Activated gamma-delta T cell (primary cell): ENCODE measurements around the gene CEP19.

Source experiments
- DNase-seq: peaks from one replicate; lab custom pipeline; 2025; lab: John Stamatoyannopoulos, UW

Gene CEP19

DNA sequence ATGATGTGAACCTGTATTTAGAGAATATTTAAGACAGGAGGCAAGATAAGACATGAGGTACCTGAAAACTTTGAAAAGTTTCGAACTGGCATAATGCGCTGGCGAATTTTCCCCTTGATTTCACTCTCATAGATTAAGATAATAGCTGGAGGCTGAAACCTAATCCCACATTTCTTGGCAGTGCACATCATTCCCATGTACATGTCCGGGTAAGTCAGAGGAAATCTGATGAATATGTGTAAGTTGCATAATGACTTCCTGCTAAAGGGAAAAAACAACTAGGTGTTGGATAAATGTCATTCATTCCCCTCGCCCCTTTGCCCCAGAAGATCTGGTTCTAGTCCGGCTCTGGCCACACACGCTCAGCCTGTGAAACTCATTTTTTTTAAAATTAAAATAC, 3.6 kb downstream of the CEP19 start:
- DNase-seq, result no peak

GRCh38 chr3:196707566-196707965, 4.5 kb downstream of the CEP19 start:
- DNase-seq, result no peak

DNA sequence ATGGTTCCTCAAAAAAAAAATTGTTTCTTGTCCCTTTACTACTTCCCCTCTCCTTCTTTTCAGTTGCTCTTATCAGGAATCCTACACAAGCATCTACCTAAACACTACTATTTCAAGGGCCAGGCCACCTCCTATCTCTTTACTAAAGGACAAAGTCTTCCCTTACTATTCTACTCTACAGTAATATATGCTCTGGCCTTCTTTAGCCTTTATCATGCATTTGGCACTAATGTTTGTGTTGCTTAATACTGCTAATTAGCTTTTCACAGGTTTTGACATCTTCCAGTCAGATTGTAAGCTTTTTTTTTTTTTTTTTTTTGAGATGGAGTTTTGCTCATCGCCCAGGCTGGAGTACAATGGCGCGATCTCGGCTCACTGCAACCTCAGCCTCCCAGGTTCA, 5.3 kb downstream of the CEP19 start:
- no peak for DNase-seq

DNA sequence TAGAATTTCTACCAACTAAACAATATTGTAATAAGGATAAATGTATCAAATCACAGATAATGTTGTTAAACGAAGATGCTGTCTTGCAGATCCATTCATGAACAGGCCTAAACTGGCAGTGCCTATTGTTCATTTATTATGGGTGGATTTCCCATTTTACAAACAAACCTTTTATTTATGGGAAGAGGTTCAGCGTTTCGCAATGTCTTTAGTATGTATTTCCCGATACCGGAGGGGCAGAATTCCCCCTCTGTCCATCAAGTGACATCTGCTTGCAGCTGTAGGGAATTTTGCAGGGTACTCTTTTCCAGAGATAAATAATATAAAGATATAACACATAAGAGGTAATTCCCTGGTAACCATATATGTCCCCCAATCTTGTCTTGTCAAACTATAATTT, 5.7 kb downstream of the CEP19 start:
- no peak for DNase-seq

DNA sequence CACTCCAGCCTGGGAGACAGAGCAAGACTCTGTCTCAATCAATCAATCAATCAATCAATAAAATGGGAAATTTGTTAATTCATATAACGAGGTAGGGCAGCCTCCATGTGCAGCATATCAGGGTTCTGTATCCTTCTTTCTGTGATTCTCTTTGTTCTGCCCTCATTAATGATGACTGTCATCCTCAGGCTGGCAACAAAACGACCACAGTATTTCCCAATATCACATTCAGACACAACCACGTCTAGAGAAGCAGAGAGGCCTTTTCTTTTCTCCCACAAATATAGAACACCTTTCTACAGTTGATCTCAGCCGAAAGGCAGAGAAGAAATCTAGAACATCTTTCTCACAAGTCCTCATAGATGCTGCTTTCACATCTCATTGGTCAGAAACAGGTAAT, 11.2 kb downstream of the CEP19 start:
- no peak for DNase-seq

DNA sequence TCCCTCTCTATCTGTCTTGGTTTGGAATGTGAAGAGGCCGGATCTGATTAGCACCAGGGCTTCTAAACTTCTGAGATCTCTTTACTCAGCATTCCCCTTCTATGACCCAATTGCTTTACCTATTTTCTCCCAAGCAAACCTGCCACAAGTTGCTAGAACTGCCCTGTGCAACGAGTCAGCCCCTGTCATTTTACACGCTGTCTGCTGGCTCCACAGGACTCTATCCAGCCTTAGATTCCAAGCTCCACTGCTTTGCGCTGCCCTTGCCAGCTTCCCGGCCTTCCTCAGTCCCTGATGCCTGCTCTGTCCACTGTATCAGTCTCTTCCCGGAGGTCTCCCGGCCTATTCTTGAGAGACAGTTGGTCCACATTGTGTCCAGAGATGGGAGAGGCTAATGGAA, 12.3 kb downstream of the CEP19 start:
- DNase-seq, result no peak

- no peak for DNase-seq
Measured at GRCh38 chr3:196697270-196697669, 14.8 kb downstream of the CEP19 start.

DNA sequence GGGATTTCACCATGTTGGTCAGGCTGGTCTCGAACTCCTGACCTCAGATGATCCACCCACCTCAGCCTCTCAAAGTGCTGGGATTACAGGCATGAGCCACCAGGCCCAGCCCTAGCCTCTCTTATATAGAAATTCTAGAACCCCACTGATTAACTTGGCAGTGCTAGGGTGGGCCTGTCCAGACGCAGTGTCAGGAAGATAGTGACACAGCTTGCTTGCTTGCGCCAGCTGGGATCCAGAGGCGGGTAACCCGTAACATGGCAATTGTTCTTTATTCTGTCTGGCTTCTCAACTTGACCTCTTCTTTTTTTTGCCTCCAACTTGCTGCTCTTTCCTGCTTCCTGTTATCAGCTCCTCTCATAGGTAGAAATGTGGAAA, 16.2 kb downstream of the CEP19 start:
- DNase-seq, result no peak

GRCh38 chr3:196694941-196695848, 16.9 kb downstream of the CEP19 start:
- no peak for DNase-seq

DNA sequence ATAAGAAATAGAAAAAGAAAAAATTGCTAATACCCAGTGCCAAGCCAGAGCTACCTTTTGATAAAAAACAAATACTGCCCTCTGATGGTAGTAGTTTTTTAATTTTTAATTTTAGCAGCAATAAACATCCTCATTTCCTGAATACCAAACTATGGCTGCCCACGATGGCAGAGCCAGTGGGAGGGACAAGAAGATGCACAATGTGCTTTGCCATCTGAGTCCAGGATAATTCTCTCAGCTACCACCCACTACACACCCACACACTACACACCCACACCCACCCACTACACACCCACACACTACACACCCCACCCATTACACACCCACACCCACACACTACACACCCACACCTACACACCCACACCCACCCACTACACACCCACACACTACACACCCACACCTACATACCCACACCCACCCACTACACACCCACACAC, 17.8 kb downstream of the CEP19 start:
- DNase-seq, result no peak

GRCh38 chr3:196691386-196691785, 20.7 kb downstream of the CEP19 start:
- no peak for DNase-seq

- DNase-seq, result no peak
Measured at GRCh38 chr3:196689941-196690660, 21.9 kb downstream of the CEP19 start.

DNA sequence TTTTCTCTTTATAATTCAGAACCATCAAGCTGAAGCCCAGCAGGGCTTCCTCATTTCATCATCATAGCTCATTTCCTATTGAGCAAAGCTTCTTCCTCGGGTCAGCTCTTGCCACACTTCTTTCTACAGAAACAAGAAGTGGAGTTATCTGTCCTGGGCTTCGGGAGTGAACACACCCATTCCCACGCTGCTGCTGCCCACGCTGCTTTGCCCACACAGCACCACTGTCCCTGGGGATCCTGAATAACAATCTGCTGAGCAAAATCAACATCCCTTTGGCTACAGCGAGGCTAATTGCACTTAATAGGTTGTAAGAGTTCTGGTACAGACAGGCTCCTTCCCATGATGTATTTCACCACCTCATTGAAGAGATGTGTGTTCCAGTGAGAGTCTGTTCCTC, 23.7 kb downstream of the CEP19 start:
- no peak for DNase-seq

DNA sequence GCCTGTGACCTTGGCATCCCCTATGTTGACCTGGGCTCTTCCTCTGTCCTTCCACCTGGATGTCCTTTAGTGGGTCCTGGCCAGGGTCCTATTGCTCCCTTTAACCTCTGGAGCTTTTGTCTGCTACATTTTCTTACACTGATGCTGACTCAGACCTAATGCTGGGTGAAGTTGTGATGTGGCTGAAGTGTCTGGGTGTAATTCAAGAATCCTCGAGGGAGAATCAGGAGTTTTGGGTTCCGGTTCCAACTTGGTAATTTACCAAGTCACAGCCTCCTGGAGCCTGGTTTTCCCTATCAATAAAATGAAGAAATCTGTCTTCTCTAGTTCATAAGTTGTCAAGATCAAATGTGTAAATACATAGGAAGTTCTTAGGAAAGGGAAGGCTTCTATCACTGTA, 25.6 kb downstream of the CEP19 start:
- no peak for DNase-seq

- no peak for DNase-seq
Measured at GRCh38 chr3:196684548-196685407, 27.3 kb downstream of the CEP19 start.

- no peak for DNase-seq
Measured at GRCh38 chr3:196677931-196678330, 34.1 kb downstream of the CEP19 start.

DNA sequence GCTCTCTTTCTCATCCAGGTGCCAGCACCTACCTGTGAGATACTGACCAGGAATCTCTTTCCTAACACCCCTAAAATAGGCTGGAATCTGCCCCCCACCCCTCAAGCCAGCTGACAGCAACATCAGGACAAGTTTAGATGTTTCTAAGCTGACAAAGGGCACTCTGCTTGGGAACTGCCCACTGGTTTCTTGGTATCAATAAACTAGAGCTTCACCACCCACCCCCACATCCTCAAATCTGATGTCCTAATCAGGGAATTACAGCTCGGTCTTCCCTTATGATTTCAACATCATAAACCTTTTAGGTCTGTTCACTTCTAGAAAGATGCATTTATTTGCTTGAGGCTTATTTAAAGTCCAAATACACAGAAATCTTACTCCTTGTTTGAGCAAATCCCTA, 34.7 kb downstream of the CEP19 start:
- DNase-seq, result no peak

GRCh38 chr3:196673632-196674031, 38.4 kb downstream of the CEP19 start:
- no peak for DNase-seq

DNA sequence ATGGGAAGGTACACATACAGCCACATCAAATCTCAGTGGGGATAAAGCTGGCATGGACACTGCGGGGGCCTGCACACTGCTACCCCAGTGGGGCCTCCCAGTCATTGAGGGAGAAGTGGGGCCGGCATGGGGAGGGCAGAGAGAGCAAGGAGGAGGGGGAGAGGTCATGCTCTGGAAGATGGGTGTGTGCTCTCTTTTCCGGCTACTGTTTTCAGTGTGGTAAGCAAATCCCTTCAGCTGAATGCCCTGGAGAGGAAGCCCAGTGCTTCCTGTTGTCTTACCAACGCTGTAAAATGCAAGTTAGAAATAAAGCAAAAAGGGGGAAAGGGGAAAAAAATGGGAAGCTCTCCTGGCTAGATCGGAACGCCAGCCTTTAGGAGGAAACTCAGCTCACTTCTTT, 41.7 kb downstream of the CEP19 start:
- DNase-seq, result no peak

DNA sequence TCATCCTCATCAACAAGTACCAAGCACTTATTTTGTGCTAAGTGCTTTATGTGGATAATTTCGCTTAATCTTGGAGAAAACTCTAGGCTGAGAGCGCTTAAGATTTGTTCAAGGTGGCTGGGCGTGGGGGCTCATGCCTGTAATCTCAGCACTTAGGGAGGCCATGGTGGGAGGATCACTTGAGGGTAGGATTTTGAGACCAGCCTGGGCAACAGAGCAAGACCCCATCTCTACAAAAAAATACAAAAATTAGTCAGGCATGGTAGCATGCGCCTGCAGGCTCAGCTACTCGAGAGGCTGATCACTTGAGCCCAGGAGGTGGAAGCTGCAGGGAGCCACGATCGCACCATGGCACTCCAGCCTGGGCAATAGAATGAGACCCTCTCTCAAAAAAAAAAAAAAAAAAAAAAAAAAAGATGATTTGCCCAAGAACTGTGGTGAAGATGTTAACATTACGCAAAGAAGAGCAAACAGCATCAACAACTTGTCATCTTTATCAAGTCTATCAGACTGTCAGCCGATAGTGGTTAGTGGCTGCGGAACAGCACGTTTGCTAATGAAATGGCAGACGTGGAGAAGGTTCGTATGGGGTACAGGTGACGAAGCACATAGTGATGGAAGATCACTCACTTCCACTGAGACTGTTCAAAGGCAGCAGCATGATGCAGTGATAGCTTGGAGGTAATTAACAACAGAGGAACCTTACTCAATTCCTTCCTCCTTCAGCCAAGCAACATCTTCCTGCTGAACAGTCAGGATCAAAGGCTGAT, 44.8 kb downstream of the CEP19 start:
- DNase-seq, result no peak

GRCh38 chr3:196666001-196666867, 45.8 kb downstream of the CEP19 start:
- no peak for DNase-seq
